DOHH2 (cell line): ENCODE results near the gene ALKBH7.

Experiments
- EZH2phosphoT487 ChIP-seq: fragments of 200-600 bp; sonication (generic); IDR thresholded peaks from 2 replicates; pipeline ENCODE4 v1.6.1; 2017; ENCODE audit warnings: borderline replicate concordance, mild to moderate bottlenecking, antibody characterized with exemption, low read length, moderate library complexity, mixed read lengths
- TF ChIP-seq, protein P1 (sequence below): fragments of 200-600 bp; sonication (generic); IDR thresholded peaks from one replicate; pipeline ENCODE4 v1.5.1; 2014; ENCODE audit warnings: antibody characterized with exemption, mild to moderate bottlenecking, low read depth, low read length; ENCODE audit not compliant: poor library complexity, severe bottlenecking

DNA sequence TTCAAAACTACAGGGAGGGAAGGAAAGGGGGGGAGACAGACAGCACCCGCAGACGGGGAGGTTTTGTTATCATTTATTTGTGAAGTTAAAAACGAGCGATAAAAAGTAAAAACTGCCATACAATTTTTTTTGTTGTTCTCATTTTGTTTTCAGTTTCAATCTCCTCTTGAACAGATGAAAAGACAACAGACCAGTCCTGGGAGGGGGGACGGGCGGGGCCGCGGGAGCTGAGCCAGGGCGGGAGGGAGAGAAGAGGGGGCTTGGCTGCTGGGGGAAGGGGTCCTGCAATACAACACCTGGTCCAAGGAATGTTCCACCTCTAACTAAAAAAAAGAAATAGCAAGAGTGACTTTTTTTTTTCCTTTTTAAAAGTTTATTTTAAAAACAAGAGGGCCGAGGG lies 40.7 kb downstream of the ALKBH7 start:
- TF ChIP-seq, protein P1, sequence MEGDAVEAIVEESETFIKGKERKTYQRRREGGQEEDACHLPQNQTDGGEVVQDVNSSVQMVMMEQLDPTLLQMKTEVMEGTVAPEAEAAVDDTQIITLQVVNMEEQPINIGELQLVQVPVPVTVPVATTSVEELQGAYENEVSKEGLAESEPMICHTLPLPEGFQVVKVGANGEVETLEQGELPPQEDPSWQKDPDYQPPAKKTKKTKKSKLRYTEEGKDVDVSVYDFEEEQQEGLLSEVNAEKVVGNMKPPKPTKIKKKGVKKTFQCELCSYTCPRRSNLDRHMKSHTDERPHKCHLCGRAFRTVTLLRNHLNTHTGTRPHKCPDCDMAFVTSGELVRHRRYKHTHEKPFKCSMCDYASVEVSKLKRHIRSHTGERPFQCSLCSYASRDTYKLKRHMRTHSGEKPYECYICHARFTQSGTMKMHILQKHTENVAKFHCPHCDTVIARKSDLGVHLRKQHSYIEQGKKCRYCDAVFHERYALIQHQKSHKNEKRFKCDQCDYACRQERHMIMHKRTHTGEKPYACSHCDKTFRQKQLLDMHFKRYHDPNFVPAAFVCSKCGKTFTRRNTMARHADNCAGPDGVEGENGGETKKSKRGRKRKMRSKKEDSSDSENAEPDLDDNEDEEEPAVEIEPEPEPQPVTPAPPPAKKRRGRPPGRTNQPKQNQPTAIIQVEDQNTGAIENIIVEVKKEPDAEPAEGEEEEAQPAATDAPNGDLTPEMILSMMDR = no peak
- no peak for TF ChIP-seq EZH2phosphoT487
